A549 (cell line): ENCODE results near the gene CPED1. TPM values are rescaled to one million over a fixed set of nuclear protein-coding genes. Genes with fewer than 3 reads are reported as not detected.
A peak's percentile ranks its signal among the peaks of the same experiment; 100 is the strongest.

Experiments used
- ATAC-seq, 2 experiments: fragments of 200-7000 bp in 1 of 2; fragments of >200 bp in 1 of 2; cut with Nextera tagmentation in 1 of 2; cut with Tn5 transposase in 1 of 2; 3 replicates each; pipeline versions ENCODE4 v1.8.0 to v1.9.1; 2018 to 2020; ENCODE audit warnings: mild to moderate bottlenecking in 1 of 2, moderate library complexity in 1 of 2
- CTCF ChIA-PET: fragments of 300-600 bp; sonication (Branson Sonifier 250); formaldehyde crosslinking; extraction: SDS; loops from one replicate; lab custom pipeline; 2021; ENCODE audit warnings: antibody characterized with exemption, inconsistent platforms; lab: Yijun Ruan, JAX
- POLR2A ChIA-PET: fragments of 350-600 bp; formaldehyde crosslinking; extraction: SDS; loops from one replicate; lab custom pipeline; 2021; ENCODE audit warnings: antibody characterized with exemption, inconsistent platforms; lab: Yijun Ruan, JAX
- DNase-seq, 2 experiments: peaks; one replicate each; pipeline versions ENCODE4 v3.0.0 to v3.0.0-alpha.2; 2011 to 2016; ENCODE audit warnings: low read depth in 1 of 2, low spot score in 1 of 2
- FAIRE-seq: peaks from 2 replicates; lab custom pipeline; 2011; peaks lifted over from hg19 to GRCh38; lab: Jason Lieb, UNC
- H3K27ac ChIP-seq, 2 experiments: fragments of >200 bp; sonication (Bioruptor Twin); formaldehyde crosslinking; 3 replicates each; pipeline ENCODE4 v1.5.1; 2016 to 2017
- H3K4me1 ChIP-seq: fragments of >200 bp; sonication (Bioruptor Twin); formaldehyde crosslinking; 3 replicates; pipeline ENCODE4 v1.6.1; 2016
- H3K4me2 ChIP-seq: fragments of >200 bp; sonication (Bioruptor Twin); formaldehyde crosslinking; 3 replicates; pipeline ENCODE4 v1.6.1; 2016
- H3K4me3 ChIP-seq: fragments of >200 bp; sonication (Bioruptor Twin); formaldehyde crosslinking; 3 replicates; pipeline ENCODE4 v1.5.1; 2016
- H3K9me3 ChIP-seq: fragments of >200 bp; sonication (Bioruptor Twin); formaldehyde crosslinking; 3 replicates; pipeline ENCODE4 v1.6.1; 2016
- ATOH8 ChIP-seq: fragments of 250-450 bp; sonication (Bioruptor Pico); IDR thresholded peaks from 2 replicates; pipeline ENCODE4 v1.5.0; 2020; ENCODE audit warnings: low read depth, mild to moderate bottlenecking, moderate library complexity
- BCL3 ChIP-seq: fragments of >200 bp; sonication (Bioruptor Twin); formaldehyde crosslinking; IDR thresholded peaks from 3 replicates; pipeline ENCODE4 v1.6.1; 2016
- BHLHE40 ChIP-seq: IDR thresholded peaks from 2 replicates; pipeline ENCODE4 v1.6.1; 2012; ENCODE audit warnings: low read depth, low read length, inconsistent platforms
- CBX2 ChIP-seq: fragments of 200-600 bp; sonication (generic); IDR thresholded peaks from 2 replicates; pipeline ENCODE4 v1.6.1; 2016; ENCODE audit warnings: low read depth, mild to moderate bottlenecking, borderline replicate concordance
- CBX8 ChIP-seq: fragments of 200-600 bp; sonication (generic); IDR thresholded peaks from 2 replicates; pipeline ENCODE4 v1.6.1; 2016
- EHMT2 ChIP-seq: fragments of 200-600 bp; sonication (generic); IDR thresholded peaks from 2 replicates; pipeline ENCODE4 v1.6.1; 2016; ENCODE audit warnings: antibody characterized with exemption, low read depth, mild to moderate bottlenecking, moderate library complexity
- EP300 ChIP-seq, 2 experiments: fragments of >200 bp; sonication (Bioruptor Twin); formaldehyde crosslinking; IDR thresholded peaks; 2 replicates in 1 of 2; 3 replicates in 1 of 2; pipeline ENCODE4 v1.6.1; 2016 to 2017
- FOXS1 ChIP-seq: fragments of 250-450 bp; sonication (Bioruptor Pico); IDR thresholded peaks from 2 replicates; pipeline ENCODE4 v1.5.0; 2020; ENCODE audit warnings: mild to moderate bottlenecking, moderate library complexity
- HMGXB4 ChIP-seq: fragments of 250-450 bp; sonication (Bioruptor Pico); IDR thresholded peaks from 2 replicates; pipeline ENCODE4 v1.5.0; 2021; ENCODE audit warnings: mild to moderate bottlenecking, moderate library complexity, borderline replicate concordance
- HOXB13 ChIP-seq: fragments of 250-450 bp; sonication (Bioruptor Pico); IDR thresholded peaks from 2 replicates; pipeline ENCODE4 v1.5.0; 2020; ENCODE audit warnings: low read depth, mild to moderate bottlenecking, moderate library complexity
- JUN ChIP-seq, 2 experiments: fragments of >200 bp; sonication (Bioruptor Twin); formaldehyde crosslinking; IDR thresholded peaks; 2 replicates in 1 of 2; 3 replicates in 1 of 2; pipeline ENCODE4 v1.6.1; 2016 to 2017
- KDM1A ChIP-seq: fragments of 200-600 bp; sonication (generic); IDR thresholded peaks from 2 replicates; pipeline ENCODE4 v1.6.1; 2016; ENCODE audit warnings: low read depth, mild to moderate bottlenecking
- MAZ ChIP-seq: fragments of 150-350 bp; IDR thresholded peaks from 2 replicates; pipeline ENCODE4 v1.6.1; 2014; ENCODE audit warnings: antibody characterized with exemption, low read depth, low read length, borderline replicate concordance
- NFE2L2 ChIP-seq: fragments of 150-350 bp; conservative IDR thresholded peaks from 2 replicates; pipeline ENCODE4 v1.6.1; 2014; ENCODE audit warnings: low read length
- NPAS2 ChIP-seq: fragments of 250-450 bp; sonication (Bioruptor Pico); IDR thresholded peaks from 2 replicates; pipeline ENCODE4 v1.8.0; 2022; ENCODE audit warnings: mild to moderate bottlenecking, moderate library complexity, borderline replicate concordance
- PHF8 ChIP-seq: fragments of 200-600 bp; sonication (generic); IDR thresholded peaks from 2 replicates; pipeline ENCODE4 v1.6.1; 2016; ENCODE audit warnings: low read depth, mild to moderate bottlenecking, antibody characterized with exemption, moderate library complexity, borderline replicate concordance
- RAD21 ChIP-seq, 2 experiments: fragments of >200 bp in 1 of 2; sonication (Bioruptor Twin) in 1 of 2; formaldehyde crosslinking in 1 of 2; IDR thresholded peaks in 1 of 2; conservative IDR thresholded peaks in 1 of 2; 2 replicates in 1 of 2; 3 replicates in 1 of 2; pipeline ENCODE4 v1.6.1; 2012 to 2018; ENCODE audit warnings: inconsistent platforms in 1 of 2
- RFX5 ChIP-seq: fragments of 450-650 bp; IDR thresholded peaks from 2 replicates; pipeline ENCODE4 v1.7.1; 2014; ENCODE audit warnings: antibody characterized with exemption, mild to moderate bottlenecking, moderate library complexity
- RNF2 ChIP-seq: fragments of 200-600 bp; sonication (generic); IDR thresholded peaks from 2 replicates; pipeline ENCODE4 v1.6.1; 2016; ENCODE audit warnings: low read depth, mild to moderate bottlenecking, antibody characterized with exemption, moderate library complexity, borderline replicate concordance
- TP53 ChIP-seq: fragments of 250-450 bp; sonication (Bioruptor Pico); IDR thresholded peaks from 2 replicates; pipeline ENCODE4 v1.5.0; 2021; ENCODE audit warnings: mild to moderate bottlenecking, moderate library complexity
- ZNF302 ChIP-seq: fragments of 250-450 bp; sonication (Bioruptor Pico); IDR thresholded peaks from 2 replicates; pipeline ENCODE4 v1.9.0; 2021; ENCODE audit warnings: inconsistent platforms, mild to moderate bottlenecking, moderate library complexity
- WGBS: methylation state at CpG from one replicate; pipeline ENCODE4 v1.1.6; 2017; ENCODE audit errors: missing lambda C conversion rate; 5-methylcytosine and 5-hydroxymethylcytosine counted together
- polyA plus RNA-seq, 4 experiments: library from polyadenylated mRNA; depleted of rRNA in 3 of 4; stranded (reverse); fragments of >200 nt; fragmentation: RNase III in 1 of 4; extraction: RNeasy Plus Mini Kit Qiagen cat#74134 plus additional on column Dnase treatment in 1 of 4; gene quantifications; 2 replicates in 3 of 4; 3 replicates in 1 of 4; pipeline ENCODE4 v1.2.3, GENCODE V29; 2011 to 2017

CPED1 gene
- polyA plus RNA-seq, 2 of the 4 experiments (the other 2 are of a cell fraction), result 0.03 TPM; not detected in 1

GRCh38 chr7:120990468-120991118, 2.1 kb downstream of the CPED1 start:
- DNase-seq (no peak), ATAC-seq (no peak), FAIRE-seq (no peak)
- 45% methylated on average over 6 of the region's 6 CpGs for WGBS
- H3K4me3 ChIP-seq, result no peak overlapping the region
- ChIA-PET POLR2A (no interaction called here), CTCF (no interaction called here)
- H3K4me2 ChIP-seq, result no peak overlapping the region
- H3K9me3 ChIP-seq, result no peaks in the 10 kb centered on the region
- peaks cover 8% of the 10 kb centered on the region; the same call in 2 of the 3 replicates for H3K4me1 ChIP-seq
- no peak overlapping the region for H3K27ac ChIP-seq
- TF ChIP-seq RNF2, result peak; percentile 60
- TF ChIP-seq CBX8, result peak; percentile 44; the same call in 1 of the 2 replicates
- no peak for TF ChIP-seq EHMT2

GRCh38 chr7:120991161-120991560, 2.6 kb downstream of the CPED1 start:
- FAIRE-seq, result no peak
- Histone ChIP-seq H3K4me3 (no peak overlapping the region), H3K27ac (no peak overlapping the region), H3K9me3 (no peaks in the 10 kb centered on the region), H3K4me1 (peaks cover 8% of the 10 kb centered on the region; the same call in 2 of the 3 replicates), H3K4me2 (no peak overlapping the region)
- no peak for ATAC-seq
- CTCF ChIA-PET, result no interaction called here
- TF ChIP-seq BHLHE40 (no peak), RNF2 (no peak), BCL3 (no peak), EP300 (IDR thresholded peaks at IDR 0.05) (no peak), ATOH8 (CRISPR knock-in tag) (no peak), RFX5 (no peak), NPAS2 (CRISPR knock-in tag) (no peak), PHF8 (no peak)
- DNase-seq, result no peak
- WGBS, result 61% methylated on average over 1 of the region's 1 CpG
- POLR2A ChIA-PET, result no interaction called here

GRCh38 chr7:120991581-120991980, 3.1 kb downstream of the CPED1 start:
- no peak overlapping the region for H3K4me2 ChIP-seq
- POLR2A ChIA-PET, result no interaction called here
- TF ChIP-seq ATOH8 (CRISPR knock-in tag) (no peak), RNF2 (peak; percentile 84), CBX8 (0 out of 2 replicates have a peak, but pooled peaks have one; percentile 44)
- TF ChIP-seq, all 56 proteins: peak for 2
- H3K4me3 ChIP-seq, result no peak overlapping the region
- H3K9me3 ChIP-seq, result no peaks in the 10 kb centered on the region
- ATAC-seq (no peak), FAIRE-seq (no peak), DNase-seq (no peak)
- CTCF ChIA-PET, result no interaction called here
- 0% methylated on average over 2 of the region's 2 CpGs for WGBS
- H3K4me1 ChIP-seq, result peaks cover 8% of the 10 kb centered on the region; the same call in 2 of the 3 replicates
- no peak overlapping the region for H3K27ac ChIP-seq

- ATAC-seq, result no peak
- TF ChIP-seq NPAS2 (CRISPR knock-in tag) (no peak), FOXS1 (CRISPR knock-in tag) (no peak), HMGXB4 (CRISPR knock-in tag) (no peak), JUN (IDR thresholded peaks at IDR 0.05) (no peak), KDM1A (no peak), CBX2 (no peak), HOXB13 (no peak), ZNF302 (CRISPR knock-in tag) (no peak), TP53 (no peak), MAZ (no peak), NFE2L2 (no peak), RAD21 (conservative IDR thresholded peaks at IDR 0.05 in 1 of 2, IDR thresholded peaks at IDR 0.05 in 1 of 2) (no peak), PHF8 (no peak)
- TF ChIP-seq, all 56 proteins: peak for 0
- H3K27ac ChIP-seq, result no peak overlapping the region
- H3K9me3 ChIP-seq, result no peaks in the 10 kb centered on the region
- no peak overlapping the region for H3K4me3 ChIP-seq
- FAIRE-seq (no peak), DNase-seq (no peak)
- no peak overlapping the region for H3K4me2 ChIP-seq
- H3K4me1 ChIP-seq, result peaks cover 8% of the 10 kb centered on the region; the same call in 2 of the 3 replicates
- POLR2A ChIA-PET, result no interaction called here
- CTCF ChIA-PET, result no interaction called here
Measured at GRCh38 chr7:120992272-120992964, 3.9 kb downstream of the CPED1 start.
